ENCODE measurements around the gene LTBP1.

Gene LTBP1

DNA sequence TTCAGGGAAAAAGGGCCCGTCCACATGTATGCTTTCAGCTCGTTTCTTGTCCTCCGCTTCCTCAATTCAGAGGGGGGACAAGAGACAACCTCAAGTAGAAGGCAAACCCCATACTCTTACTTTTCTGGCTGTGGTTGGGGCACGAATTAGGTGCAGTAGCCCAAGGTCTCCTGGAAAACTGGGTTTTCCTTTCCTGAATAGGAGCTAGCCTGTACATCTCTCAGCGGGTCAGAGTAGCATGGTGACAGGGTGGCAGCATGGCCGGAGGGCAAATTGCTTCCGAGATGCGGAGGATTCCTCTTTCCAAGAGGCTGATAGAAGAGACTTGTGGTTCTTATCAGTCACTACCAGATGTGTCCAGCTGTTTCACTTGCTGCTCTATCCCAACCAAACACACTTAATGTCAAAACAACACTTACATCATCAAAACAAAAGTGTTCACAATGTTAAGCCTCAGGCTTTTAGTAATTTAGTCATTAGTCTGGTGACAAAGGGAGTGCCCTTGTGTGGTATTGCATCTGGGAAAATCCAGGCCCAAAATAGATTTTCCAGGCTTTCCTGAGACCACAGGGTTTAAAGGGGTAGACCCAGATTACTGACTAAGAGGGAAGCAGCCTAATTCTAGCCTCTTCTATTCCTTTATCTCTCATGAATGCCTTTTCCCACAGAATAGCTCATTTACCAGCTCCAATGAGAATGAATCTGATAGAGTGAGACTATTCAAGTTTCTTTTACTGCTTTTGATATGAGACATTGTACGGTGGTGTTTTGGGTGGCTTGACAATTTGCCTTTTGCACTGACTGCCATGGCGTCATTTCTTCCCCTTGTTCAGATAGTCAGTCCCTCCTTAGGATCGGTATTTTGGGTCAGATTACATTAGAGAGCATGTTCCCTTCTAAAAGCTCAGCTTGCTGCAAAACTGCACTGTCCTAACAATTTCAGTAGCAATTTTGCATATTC, 162.0 kb downstream of the LTBP1 start:
- DNase-seq (ENCODE audit: low read depth in 2 of 3, low spot score in 1 of 3) = no peak

GRCh38 chr2:33110461-33110860, 163.7 kb downstream of the LTBP1 start:
- DNase-seq (ENCODE audit: low read depth in 2 of 3, low spot score in 1 of 3) = no peak

GRCh38 chr2:33111002-33111446, 164.3 kb downstream of the LTBP1 start:
- DNase-seq (ENCODE audit: low read depth in 2 of 3, low spot score in 1 of 3) = no peak

- DNase-seq (ENCODE audit: low read depth in 2 of 3, low spot score in 1 of 3) = no peak
Observed at GRCh38 chr2:33115196-33115595, 168.4 kb downstream of the LTBP1 start.

- DNase-seq (ENCODE audit: low read depth in 2 of 3, low spot score in 1 of 3) = no peak
Observed at GRCh38 chr2:33115728-33116127, 169.0 kb downstream of the LTBP1 start.

DNA sequence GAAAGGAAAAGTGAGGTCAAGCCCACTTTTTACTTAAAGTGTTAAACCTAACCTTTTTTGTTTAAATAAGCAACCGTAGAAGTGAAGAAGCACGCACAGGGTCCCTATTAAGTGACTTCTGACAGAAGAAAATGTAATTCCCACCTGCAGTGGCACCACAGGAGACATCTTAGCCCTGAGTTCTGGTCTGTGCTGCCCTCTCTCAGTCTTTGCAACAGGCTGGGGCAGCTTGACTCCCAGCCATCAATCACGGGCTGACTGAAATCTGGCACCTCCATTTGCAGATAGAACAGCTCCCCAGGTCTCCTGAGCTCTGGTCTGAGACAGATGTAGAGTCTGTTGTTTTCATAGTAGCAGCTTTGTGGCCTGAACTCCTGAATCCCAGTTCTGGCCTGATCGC, 170.0 kb downstream of the LTBP1 start:
- no peak for DNase-seq (ENCODE audit: low read depth in 2 of 3, low spot score in 1 of 3)

- no peak for DNase-seq (ENCODE audit: low read depth in 2 of 3, low spot score in 1 of 3)
Observed at GRCh38 chr2:33118651-33119050, 171.9 kb downstream of the LTBP1 start.

- no peak for DNase-seq (ENCODE audit: low read depth in 2 of 3, low spot score in 1 of 3)
Observed at GRCh38 chr2:33121416-33121815, 174.7 kb downstream of the LTBP1 start.

DNA sequence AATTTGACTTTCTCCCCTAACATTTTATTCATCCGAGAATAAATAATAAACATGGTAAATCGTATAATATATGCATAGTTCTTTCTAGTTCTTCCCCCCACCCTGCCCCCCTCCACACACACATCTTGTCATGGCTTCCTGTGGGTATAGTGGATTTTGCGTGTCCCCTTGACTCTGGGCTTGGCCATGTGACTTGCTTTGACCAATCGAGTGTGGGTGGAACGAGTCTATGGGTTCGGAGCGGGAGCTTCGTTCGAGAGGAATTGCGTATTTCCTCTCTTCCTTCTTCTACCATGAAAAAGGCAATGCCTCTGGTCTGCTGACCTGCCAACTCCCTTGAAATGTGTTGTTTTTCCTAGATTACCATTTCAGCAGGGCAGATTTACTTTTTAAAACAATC, 175.2 kb downstream of the LTBP1 start:
- DNase-seq (ENCODE audit: low read depth in 2 of 3, low spot score in 1 of 3) = no peak

- no peak for DNase-seq (ENCODE audit: low read depth in 2 of 3, low spot score in 1 of 3)
Observed at GRCh38 chr2:33122726-33123125, 176.0 kb downstream of the LTBP1 start.

DNA sequence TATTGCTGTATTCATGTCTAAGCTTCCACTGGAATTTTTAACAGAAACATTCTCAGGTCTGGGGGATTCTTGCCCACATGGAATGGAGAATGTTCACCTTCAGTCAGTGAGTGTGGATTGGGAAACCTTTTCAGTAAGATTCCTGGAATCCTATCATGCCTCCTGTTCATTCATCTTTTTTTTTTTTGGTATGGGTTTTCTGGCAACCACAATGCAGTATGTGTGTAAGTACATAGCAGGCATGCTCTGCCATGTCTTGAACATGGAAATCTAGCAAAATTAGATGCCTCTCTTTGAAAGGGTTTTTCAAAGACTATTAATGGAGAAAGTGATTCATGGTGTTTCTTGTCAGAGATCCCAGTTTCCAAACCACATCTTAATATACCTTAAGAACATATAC, 176.5 kb downstream of the LTBP1 start:
- no peak for DNase-seq (ENCODE audit: low read depth in 2 of 3, low spot score in 1 of 3)

- DNase-seq (ENCODE audit: low read depth in 2 of 3, low spot score in 1 of 3) = no peak
Observed at GRCh38 chr2:33126552-33126951, 179.8 kb downstream of the LTBP1 start.

DNA sequence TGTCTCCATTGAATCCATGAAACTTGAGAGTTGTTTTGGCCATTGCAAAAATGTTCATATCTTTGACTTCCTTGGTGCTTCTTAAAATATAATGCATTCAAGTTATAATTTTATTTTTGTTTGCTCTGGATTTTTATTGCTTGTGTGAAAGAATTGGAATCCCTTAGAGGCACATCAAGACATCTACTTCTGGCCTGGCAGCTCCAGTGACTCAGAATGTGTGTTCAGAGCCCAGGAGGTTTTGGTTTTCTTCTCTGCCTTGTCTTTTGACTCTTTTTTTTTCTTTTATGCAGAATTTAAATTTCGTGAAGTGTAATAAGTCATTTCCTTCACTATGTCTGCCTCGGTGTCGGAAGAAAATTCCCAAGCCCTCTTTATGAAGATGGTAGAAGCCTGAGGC, 180.2 kb downstream of the LTBP1 start:
- no peak for DNase-seq (ENCODE audit: low read depth in 2 of 3, low spot score in 1 of 3)

GRCh38 chr2:33129263-33130053, 182.7 kb downstream of the LTBP1 start:
- no peak for DNase-seq (ENCODE audit: low read depth in 2 of 3, low spot score in 1 of 3)

- no peak for DNase-seq (ENCODE audit: low read depth in 2 of 3, low spot score in 1 of 3)
Observed at GRCh38 chr2:33130054-33130447, 183.3 kb downstream of the LTBP1 start.

- DNase-seq (ENCODE audit: low read depth in 2 of 3, low spot score in 1 of 3) = no peak
Observed at GRCh38 chr2:33130544-33130943, 183.8 kb downstream of the LTBP1 start.

- no peak for DNase-seq (ENCODE audit: low read depth in 2 of 3, low spot score in 1 of 3)
Observed at GRCh38 chr2:33131111-33131510, 184.4 kb downstream of the LTBP1 start.

- DNase-seq (ENCODE audit: low read depth in 2 of 3, low spot score in 1 of 3) = no peak
Observed at GRCh38 chr2:33131749-33132148, 185.0 kb downstream of the LTBP1 start.

DNA sequence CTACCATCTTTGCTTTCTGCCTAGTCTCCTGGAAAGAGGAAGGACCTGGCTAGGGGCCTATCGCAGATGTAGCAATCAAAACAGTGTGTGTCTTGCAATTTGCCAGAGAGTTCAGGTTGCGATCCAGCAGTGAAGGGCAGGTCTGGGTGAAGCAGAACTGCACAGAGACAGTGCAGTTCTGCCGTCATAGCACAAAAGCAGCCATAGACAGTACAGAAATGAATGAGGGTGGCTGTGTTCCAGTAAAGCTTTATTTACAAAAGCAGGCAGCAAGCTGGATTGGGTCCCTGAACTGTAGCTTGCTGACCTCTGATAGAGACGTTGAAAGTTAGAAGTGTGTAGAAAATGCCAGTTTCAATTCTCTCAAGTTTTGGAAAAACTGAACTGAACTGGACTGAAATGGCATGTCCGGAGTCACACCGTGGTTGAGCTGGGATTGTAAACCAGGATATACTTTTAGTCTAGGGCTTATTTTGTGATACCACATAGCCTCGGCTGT, 186.8 kb downstream of the LTBP1 start:
- no peak for DNase-seq (ENCODE audit: low read depth in 2 of 3, low spot score in 1 of 3)

GRCh38 chr2:33134086-33134771, 187.5 kb downstream of the LTBP1 start:
- DNase-seq (ENCODE audit: low read depth in 2 of 3, low spot score in 1 of 3) = no peak

- no peak for DNase-seq (ENCODE audit: low read depth in 2 of 3, low spot score in 1 of 3)
Observed at GRCh38 chr2:33134791-33135560, 188.2 kb downstream of the LTBP1 start.
